BJ (cell line): Measurements from ENCODE around the gene IL17F. TPM values are rescaled to one million over a fixed set of nuclear protein-coding genes. Genes with fewer than 3 reads are reported as not detected.

Experiments used
- CTCF ChIA-PET: fragments of 350-600 bp; formaldehyde crosslinking; extraction: SDS; loops from one replicate; lab custom pipeline; 2021; ENCODE audit warnings: antibody characterized with exemption, inconsistent platforms; lab: Yijun Ruan, JAX
- POLR2A ChIA-PET: fragments of 300-600 bp; sonication (Branson Sonifier 250); formaldehyde crosslinking; extraction: SDS; loops from one replicate; lab custom pipeline; 2021; ENCODE audit warnings: antibody characterized with exemption; lab: Charles Lee
- DNase-seq: peaks from one replicate; pipeline ENCODE4 v3.0.0-alpha.2; 2011; ENCODE audit warnings: low read depth
- H3K27me3 ChIP-seq: 2 replicates; pipeline ENCODE4 v1.6.0; 2011; ENCODE audit warnings: low read length; ENCODE audit not compliant: control insufficient read depth, insufficient read depth
- H3K36me3 ChIP-seq: 2 replicates; pipeline ENCODE4 v1.5.1; 2011; ENCODE audit warnings: low read length; ENCODE audit not compliant: control insufficient read depth, insufficient read depth
- H3K4me3 ChIP-seq: 2 replicates; pipeline ENCODE4 v1.5.1; 2011; ENCODE audit warnings: low read depth, mild to moderate bottlenecking, control low read depth, low read length
- polyA plus RNA-seq: library from polyadenylated mRNA; depleted of rRNA; stranded (reverse); fragments of >200 nt; gene quantifications from 2 replicates; pipeline ENCODE4 v1.2.3, GENCODE V29; 2011
- TF ChIP-seq, protein P1 (sequence below): IDR thresholded peaks from 2 replicates; pipeline ENCODE4 v1.5.1; 2011; ENCODE audit warnings: low read depth, mild to moderate bottlenecking, control low read depth, inconsistent platforms, low read length, moderate library complexity; ENCODE audit not compliant: insufficient read depth

Gene IL17F
- polyA plus RNA-seq, 1 experiment = not detected

DNA sequence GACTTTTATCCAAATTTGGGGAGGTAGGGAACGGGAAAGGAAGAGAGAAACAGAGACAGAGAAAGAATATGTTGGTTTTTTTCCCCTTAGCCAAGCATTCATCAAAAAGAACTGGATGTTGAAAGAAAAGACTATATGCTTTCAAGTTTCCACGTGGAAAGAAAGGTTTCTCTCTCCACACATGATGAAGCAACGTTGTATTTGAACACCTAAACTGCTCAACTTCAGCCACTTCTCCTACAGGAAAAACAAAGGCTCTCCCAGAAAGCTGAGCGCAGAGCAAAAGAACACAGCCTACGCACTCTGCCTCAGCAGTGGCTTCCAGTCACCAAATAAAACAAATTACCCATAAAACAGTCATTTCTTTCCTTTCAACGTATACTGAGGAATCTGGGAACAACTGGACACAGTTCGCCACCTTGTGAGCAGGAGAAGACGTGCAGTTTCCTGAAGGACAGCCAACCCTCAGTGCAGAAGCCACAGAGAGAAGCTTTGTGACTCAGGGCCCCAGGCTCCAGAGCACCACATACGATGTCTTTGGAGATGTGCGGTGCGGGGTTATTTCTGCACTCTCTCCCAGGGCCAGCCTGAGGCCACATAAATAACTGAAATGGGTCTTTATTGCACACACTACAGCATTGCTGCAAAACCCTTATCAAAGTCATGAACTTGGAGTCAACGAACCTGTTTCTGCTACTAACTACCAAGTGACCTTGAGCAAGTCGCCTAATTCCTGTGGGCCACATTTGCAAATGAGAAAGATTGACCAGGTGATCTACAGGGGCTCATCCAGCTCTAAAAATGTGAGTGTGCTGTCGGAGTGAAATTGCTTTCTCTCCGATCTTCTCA, 10.1 kb downstream of the IL17F start:
- Histone ChIP-seq H3K27me3 (no peaks in the 10 kb centered on the region), H3K4me3 (no peak overlapping the region), H3K36me3 (no peaks in the 10 kb centered on the region)
- CTCF ChIA-PET = interaction anchor here (0.7 to 1.8 kb wide), 8 partner anchors 9 to 71 kb away, joined by 3 to 6 read pairs (median 4); no protein-coding TSS in a partner anchor
- POLR2A ChIA-PET = no interaction called here
- TF ChIP-seq, protein P1, sequence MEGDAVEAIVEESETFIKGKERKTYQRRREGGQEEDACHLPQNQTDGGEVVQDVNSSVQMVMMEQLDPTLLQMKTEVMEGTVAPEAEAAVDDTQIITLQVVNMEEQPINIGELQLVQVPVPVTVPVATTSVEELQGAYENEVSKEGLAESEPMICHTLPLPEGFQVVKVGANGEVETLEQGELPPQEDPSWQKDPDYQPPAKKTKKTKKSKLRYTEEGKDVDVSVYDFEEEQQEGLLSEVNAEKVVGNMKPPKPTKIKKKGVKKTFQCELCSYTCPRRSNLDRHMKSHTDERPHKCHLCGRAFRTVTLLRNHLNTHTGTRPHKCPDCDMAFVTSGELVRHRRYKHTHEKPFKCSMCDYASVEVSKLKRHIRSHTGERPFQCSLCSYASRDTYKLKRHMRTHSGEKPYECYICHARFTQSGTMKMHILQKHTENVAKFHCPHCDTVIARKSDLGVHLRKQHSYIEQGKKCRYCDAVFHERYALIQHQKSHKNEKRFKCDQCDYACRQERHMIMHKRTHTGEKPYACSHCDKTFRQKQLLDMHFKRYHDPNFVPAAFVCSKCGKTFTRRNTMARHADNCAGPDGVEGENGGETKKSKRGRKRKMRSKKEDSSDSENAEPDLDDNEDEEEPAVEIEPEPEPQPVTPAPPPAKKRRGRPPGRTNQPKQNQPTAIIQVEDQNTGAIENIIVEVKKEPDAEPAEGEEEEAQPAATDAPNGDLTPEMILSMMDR = peak; percentile 60
- DNase-seq = peak; percentile 29

DNA sequence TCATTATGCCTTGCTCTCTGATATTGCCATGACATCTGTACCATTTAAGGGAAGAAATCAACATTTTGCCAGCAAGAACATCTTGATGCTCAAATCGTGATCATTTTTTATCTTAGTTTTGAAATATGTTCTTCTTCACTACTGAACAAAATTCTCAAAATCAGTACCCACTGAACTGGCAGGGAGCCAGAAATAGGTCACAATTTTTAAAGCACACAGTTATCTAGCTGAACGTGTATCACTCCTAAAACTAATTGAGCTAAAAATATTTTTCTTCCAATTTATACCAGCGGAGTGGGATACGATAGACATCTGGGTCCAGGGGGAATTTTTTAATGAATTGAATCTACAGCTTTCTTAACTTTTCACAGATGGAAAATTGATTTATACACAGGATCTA, 11.3 kb downstream of the IL17F start:
- H3K27me3 ChIP-seq = no peaks in the 10 kb centered on the region
- CTCF ChIA-PET = interaction anchor here (1.1 to 1.5 kb wide), 3 partner anchors 9 to 70 kb away, joined by 3 to 4 read pairs (median 3); no protein-coding TSS in a partner anchor
- TF ChIP-seq, protein P1 = no peak
- no peak for DNase-seq
- H3K36me3 ChIP-seq = no peaks in the 10 kb centered on the region
- POLR2A ChIA-PET = no interaction called here
- H3K4me3 ChIP-seq = no peak overlapping the region

DNA sequence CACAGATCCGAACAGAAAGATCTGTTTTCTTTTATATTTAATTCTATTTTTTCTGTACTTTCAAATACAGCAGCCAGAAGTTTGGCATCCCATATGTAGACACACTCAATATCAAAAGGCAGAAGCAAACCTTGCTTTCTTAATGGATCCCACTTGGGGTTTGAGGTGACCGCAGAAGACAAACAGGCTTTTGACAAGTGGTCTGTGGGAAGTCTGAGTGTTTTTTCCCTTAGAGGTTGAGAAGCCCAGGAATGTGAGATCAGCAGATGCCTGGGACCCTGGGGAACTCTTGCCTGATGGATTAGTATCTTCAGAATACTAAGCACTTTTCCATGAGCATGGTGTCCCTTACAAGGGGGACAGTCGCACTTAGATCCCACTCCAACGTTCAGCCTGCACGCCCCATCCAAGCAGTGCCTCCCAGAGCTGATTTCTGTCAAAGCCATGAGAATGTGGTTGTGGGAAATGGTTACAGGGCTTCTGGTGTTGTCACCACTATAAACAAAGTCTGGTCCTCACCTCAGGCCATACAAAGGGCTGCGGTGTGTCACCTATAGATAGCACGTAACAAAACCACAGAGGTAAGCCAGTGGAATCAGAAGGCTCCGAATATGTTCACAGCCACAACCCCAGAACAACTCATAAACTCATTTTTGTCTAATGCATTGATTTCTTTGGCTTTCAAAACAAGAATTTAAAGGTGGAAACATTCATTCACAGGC, 12.7 kb downstream of the IL17F start:
- Histone ChIP-seq H3K4me3 (no peak overlapping the region), H3K27me3 (no peaks in the 10 kb centered on the region), H3K36me3 (no peaks in the 10 kb centered on the region)
- CTCF ChIA-PET = interaction anchor here (0.6 to 1.5 kb wide), 2 partner anchors 10 to 227 kb away, joined by 3 read pairs; no protein-coding TSS in a partner anchor
- POLR2A ChIA-PET = no interaction called here
- TF ChIP-seq, protein P1 = no peak
- no peak for DNase-seq

DNA sequence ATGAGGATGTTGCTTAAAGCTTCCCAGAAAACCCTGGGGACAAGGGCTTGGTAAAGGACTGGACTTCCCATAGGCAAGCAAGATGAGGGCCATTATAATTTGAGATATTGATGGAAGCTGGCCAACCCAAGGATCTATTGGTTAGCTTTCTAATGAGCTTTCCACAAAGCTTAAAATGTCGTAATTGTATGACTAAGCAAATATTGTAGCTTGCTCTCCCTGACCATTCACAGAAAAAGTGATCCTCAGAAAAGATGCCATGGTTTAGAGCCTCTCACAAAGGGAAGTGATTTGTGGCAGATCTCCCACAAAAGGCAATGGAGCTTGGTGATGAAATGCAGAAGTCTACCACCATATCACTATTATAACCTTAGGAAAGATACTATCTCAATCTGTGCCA, 13.6 kb downstream of the IL17F start:
- DNase-seq = no peak
- Histone ChIP-seq H3K27me3 (no peaks in the 10 kb centered on the region), H3K36me3 (no peaks in the 10 kb centered on the region), H3K4me3 (no peak overlapping the region)
- TF ChIP-seq, protein P1 = no peak
- CTCF ChIA-PET = interaction anchor here (1.7 kb wide), 1 partner anchor 11 kb away, joined by 4 read pairs; no protein-coding TSS in a partner anchor
- POLR2A ChIA-PET = no interaction called here

DNA sequence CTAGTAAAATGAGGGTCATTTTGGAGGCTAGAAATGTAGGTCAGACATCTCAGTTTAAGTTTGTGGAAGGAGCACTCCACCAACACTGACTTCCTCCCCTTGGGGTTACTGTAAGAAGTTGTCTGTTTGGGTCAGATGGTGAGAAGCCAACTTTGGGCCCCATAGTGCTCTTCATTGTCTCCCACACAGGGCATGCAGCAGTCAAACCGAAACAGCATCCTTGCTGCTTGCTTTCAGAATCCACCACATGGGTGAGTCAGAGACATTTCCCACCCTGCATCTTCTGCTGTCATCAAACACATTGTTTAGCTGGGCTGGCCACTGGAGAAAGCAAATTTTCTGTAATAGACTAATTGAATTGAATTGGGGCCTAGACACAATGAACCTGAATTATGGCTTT, 16.8 kb downstream of the IL17F start:
- no peaks in the 10 kb centered on the region; the same call in 1 of the 2 replicates for H3K27me3 ChIP-seq
- no peak overlapping the region for H3K4me3 ChIP-seq
- DNase-seq = no peak
- no peaks in the 10 kb centered on the region for H3K36me3 ChIP-seq
- CTCF ChIA-PET = interaction anchor here (0.6 kb wide), 1 partner anchor 71 kb away, joined by 3 read pairs; no protein-coding TSS in a partner anchor
- POLR2A ChIA-PET = no interaction called here
- TF ChIP-seq, protein P1 = no peak
